NCI-H2227 treated with DMSO at 0.1 percent for 48 hours (cell line): ENCODE results near the gene EYA2.
"Not testable (repeated sequence)": the region's sequence is repeated elsewhere in the genome, so short reads cannot be mapped to it uniquely, and the experiment has no call there.

ENCODE experiments used
- DNase-seq: peaks from one replicate; lab custom pipeline; 2025; lab: John Stamatoyannopoulos, UW

EYA2 gene

GRCh38 chr20:47142774-47143170, 248.1 kb downstream of the EYA2 start:
- DNase-seq, result no peak

GRCh38 chr20:47143657-47144056, 249.0 kb downstream of the EYA2 start:
- no peak for DNase-seq

- no peak for DNase-seq
Measured at GRCh38 chr20:47144463-47144862, 249.8 kb downstream of the EYA2 start.

- DNase-seq, result no peak
Measured at GRCh38 chr20:47146686-47147085, 252.0 kb downstream of the EYA2 start.

- DNase-seq, result no peak
Measured at GRCh38 chr20:47148059-47148458, 253.4 kb downstream of the EYA2 start.

GRCh38 chr20:47149939-47150338, 255.3 kb downstream of the EYA2 start:
- no peak for DNase-seq

- peak; percentile 14 for DNase-seq
Measured at GRCh38 chr20:47150403-47151152, 255.9 kb downstream of the EYA2 start.

- no peak for DNase-seq
Measured at GRCh38 chr20:47152068-47152467, 257.4 kb downstream of the EYA2 start.

GRCh38 chr20:47154089-47154488, 259.4 kb downstream of the EYA2 start:
- no peak for DNase-seq

- peak; percentile 21 for DNase-seq
Measured at GRCh38 chr20:47156301-47157137, 261.9 kb downstream of the EYA2 start.

- DNase-seq, result no peak
Measured at GRCh38 chr20:47159166-47159565, 264.5 kb downstream of the EYA2 start.

- no peak for DNase-seq
Measured at GRCh38 chr20:47160240-47160639, 265.6 kb downstream of the EYA2 start.

GRCh38 chr20:47160992-47161391, 266.3 kb downstream of the EYA2 start:
- no peak for DNase-seq

- DNase-seq, result no peak
Measured at GRCh38 chr20:47161411-47161810, 266.8 kb downstream of the EYA2 start.

- no peak for DNase-seq
Measured at GRCh38 chr20:47164140-47164539, 269.5 kb downstream of the EYA2 start.

- DNase-seq, result no peak
Measured at GRCh38 chr20:47165376-47165865, 270.8 kb downstream of the EYA2 start.

- no peak for DNase-seq
Measured at GRCh38 chr20:47167846-47168245, 273.2 kb downstream of the EYA2 start.

- no peak for DNase-seq
Measured at GRCh38 chr20:47172579-47172978, 277.9 kb downstream of the EYA2 start.

- DNase-seq, result no peak
Measured at GRCh38 chr20:47173596-47174216, 279.1 kb downstream of the EYA2 start.

GRCh38 chr20:47174456-47175243, 280.0 kb downstream of the EYA2 start:
- DNase-seq, result no peak

GRCh38 chr20:47175493-47175892, 280.9 kb downstream of the EYA2 start:
- no peak for DNase-seq

GRCh38 chr20:47176217-47176616, 281.6 kb downstream of the EYA2 start:
- not testable (repeated sequence) for DNase-seq
